Stimulated activated CD4-positive, alpha-beta T cell treated with anti-CD3 and anti-CD28 coated beads, Interleukin-15, amount 100 ng/mL, for 48 hours (primary cell): Measurements from ENCODE around the gene SPR.

Experiments used
- DNase-seq, 2 donors: peaks; one replicate each; pipeline ENCODE4 v3.0.0-alpha.2; 2020; ENCODE audit warnings: low read depth in 2 of 2

SPR gene

DNA sequence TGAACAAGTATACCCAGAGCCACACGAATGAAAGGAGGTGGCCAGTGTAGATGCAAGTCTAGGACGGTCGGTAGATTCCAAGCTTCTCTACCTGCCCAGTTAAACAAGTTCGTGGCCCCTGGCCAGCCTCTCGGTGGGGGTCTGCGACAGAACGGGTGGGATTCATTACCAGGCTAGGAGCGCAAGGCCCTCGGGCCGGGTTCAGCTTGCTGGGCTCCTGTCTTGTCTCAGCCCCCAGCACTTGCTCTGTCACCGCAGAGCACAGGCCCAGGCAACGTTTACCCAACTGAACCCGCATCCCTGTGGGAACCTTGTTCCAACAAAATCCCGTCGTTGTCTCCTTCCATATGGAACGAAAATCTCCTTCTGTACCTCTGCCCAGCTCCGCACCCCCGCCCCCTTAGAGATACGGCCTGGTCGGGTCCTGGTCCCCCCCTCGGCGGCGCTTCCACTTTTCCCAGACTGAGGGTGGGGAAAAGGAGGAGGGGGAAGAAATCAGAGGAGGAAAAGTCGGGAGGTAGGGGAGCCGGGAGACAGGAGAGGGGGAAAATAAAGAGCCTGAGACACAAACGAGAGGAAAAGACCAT lies 28.2 kb downstream of the SPR start:
- DNase-seq: no peak

DNA sequence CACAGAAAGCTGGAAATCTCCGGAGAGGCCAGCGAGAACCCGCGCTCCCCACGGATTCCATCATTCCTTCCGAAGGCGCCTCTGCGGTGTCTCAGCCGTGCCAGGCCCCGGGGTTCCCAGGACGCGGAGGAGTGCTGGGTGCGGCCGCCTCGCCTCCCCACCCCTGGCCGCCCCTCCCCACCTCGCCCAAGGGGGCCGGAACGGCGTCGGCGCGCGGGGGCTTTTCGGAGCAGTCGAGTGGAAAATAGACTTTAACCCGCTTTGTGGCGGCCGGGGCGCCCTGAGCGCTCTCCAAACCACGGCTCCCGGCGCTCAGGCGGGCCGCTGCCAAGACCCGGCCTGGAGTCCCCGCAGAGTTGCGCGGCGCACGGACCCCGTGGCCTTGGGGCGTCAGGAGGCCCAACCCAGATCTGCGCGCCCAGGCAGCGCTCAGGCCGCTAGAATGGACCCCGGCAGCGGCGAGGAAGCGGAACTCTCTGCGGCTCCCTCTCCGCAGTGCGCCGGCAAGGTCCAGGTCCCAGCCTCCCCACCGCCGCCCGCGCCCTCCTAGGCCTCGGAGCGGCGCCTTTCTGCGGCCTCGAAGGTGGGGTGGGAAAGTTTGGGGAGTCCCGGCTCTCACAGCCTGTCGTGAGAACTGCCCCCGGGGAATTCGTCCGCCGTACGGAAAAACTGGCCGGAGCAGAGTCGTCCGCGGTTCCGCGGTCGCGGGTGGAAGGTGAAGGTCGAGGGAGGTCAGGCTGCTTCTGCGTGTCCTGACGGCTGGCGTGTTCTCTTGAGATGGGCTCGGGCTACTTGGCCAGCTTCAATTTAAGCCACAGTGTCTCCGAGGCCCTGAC lies 28.9 kb downstream of the SPR start:
- DNase-seq: peak in 1 of 2 donors; percentile 40

DNA sequence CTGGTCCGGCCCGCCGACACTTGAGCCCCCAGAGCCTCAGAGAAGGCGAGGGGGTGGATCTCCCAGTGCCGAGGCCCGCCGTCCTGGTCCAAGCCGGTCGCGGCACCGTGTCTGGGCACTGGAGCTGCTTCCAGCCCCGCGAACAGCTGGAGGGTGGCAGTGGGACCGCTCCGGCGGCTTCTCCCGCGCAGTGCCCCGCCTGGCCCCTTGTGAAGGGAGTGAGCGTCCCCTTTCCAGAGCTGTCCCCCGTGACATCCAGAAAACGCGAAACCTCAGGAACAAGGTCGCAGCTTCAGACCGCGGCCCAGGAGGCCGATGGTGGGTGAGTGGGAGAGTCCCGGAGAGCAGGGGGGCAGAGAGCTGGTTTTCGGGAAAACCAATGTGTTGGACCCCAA lies 29.5 kb downstream of the SPR start:
- DNase-seq: no peak

DNA sequence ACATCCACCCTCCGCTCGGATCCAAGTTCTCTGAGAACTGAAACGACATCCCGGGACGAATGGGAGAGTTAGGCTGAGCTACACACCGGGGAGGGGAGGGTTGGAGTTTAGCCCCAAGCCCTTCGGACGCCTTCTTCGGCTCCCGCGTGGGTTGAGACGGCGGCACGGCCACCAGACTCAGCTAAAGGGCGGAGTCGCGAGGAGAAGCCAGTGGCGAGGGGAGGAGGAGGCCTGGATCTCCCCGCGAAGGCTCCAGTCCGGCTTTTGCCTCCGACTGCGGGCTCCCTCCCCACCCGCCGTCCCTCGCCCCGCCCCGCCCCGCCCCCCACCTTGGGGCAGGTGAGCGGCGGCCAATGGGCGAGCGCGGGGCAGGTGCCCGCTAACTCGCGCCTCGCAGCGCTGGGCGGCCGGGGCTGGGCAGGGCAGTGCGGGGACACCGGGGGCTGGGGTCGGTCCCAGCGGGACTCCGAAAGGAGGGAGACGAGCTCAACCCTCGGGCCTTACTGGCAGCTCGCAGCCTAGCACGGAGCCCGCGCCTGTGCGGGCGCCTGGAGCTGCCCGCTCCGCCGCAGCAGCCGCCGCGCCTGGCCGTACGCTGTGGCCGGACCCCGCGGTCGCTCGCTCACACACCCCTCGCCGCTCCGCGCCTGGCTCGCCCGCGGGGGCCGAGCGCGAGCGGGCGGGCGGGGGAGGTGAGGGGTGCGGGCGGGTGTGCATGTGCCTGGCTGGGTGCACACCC lies 30.1 kb downstream of the SPR start, which contains the start of gene EMX1:
Gene EMX1, plus strand, starts transcription at position 382 of the 739 bp plus-strand sequence. Its CDS starts 334 bp downstream, at position 716.
- DNase-seq: peak in 1 of 2 donors; percentile 37

DNA sequence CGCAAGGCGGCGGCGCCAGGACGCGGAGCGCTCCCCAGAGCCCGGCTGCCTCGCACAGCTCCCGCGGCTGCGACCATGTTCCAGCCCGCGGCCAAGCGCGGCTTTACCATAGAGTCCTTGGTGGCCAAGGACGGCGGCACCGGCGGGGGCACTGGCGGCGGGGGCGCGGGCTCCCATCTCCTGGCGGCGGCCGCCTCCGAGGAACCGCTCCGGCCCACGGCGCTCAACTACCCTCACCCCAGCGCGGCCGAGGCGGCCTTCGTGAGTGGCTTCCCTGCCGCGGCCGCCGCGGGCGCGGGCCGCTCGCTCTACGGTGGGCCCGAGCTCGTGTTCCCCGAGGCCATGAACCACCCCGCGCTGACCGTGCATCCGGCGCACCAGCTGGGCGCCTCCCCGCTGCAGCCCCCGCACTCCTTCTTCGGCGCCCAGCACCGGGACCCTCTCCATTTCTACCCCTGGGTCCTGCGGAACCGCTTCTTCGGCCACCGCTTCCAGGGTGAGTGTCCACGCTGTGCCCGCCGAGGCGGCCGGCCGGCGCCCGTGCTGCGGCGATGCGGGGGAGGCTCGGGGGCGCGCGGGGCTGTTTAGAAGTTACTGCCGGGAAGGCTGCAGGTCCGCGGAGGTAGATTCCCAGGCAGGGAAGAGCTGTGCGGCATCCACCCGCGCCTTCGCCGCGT lies 30.8 kb downstream of the SPR start:
- DNase-seq: no peak

DNA sequence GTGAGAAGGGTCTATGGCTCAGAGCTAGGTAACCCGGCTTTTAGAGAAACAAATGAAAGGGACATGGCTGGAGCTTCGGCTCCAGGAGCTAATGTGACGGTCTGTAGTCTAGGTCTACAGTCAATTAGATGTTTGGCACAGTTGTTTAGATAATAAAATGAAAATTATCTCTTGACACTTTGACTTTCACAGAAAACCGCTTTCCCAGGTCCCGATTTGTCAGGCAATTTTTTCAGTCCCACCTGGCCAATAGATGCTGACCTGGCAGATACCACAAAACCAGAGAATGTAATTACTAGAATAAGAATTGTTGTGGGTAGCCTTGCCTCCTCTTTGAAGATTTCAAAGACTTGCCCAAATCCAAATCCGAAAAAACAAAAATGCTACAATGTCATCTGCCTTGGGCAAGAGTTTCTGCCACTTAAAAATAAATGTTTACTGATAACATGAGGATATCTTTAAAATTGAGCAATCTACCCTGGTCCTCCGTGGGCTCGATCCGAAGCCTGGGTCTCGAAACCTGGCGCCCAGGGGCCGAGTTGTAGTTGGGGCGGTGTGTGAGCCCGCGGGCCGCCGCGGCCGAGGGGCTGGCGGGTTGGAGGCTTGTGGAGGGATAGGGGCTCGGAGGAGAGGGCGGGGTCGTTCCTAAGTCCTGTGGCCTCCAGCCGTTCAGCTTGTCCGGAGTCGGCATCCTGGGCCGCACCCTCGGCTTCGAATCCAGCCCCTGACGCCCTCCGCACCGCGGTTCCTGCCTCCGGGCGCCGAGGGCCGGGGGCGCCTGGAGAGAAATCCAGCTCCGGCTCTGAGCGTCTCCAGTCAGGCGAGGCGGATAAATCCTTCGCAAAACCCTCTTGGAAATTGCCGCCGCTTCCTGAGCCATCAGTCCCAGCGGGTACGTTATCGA lies 32.5 kb downstream of the SPR start:
- DNase-seq: no peak

DNA sequence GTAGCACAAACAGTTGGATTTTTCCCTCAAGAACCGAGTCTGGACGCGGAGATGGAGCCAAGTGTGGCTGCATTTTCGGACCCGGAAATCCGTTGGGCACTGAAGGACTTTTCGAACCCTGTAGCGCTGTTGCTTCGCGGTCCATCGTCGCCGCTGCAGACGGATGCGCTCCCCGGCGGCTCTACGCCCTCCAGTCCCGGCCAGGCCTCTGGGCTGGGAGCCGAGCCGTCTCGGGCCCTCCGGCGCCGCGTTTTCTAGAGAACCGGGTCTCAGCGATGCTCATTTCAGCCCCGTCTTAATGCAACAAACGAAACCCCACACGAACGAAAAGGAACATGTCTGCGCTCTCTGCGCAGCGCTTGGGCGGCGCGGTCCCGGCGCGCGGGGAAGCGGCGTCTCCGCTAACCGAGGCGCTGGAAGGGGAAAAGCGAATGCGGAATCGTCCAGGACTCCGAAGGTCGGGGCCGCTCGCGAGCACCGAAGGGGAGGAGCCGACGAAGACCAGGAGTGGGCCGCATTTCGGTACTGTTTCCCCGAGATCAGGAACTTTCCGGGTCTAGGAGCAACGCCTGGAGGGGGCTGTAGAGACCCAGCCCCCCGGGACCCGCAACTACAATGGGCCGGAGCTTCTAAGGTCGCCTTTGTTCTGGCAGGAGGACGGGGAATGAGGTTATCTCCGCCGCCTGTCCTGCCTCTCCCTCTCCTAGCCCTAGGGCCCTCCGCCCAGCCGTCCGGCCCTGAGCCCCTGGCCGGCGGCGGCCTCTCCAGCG lies 33.3 kb downstream of the SPR start:
- DNase-seq: no peak

DNA sequence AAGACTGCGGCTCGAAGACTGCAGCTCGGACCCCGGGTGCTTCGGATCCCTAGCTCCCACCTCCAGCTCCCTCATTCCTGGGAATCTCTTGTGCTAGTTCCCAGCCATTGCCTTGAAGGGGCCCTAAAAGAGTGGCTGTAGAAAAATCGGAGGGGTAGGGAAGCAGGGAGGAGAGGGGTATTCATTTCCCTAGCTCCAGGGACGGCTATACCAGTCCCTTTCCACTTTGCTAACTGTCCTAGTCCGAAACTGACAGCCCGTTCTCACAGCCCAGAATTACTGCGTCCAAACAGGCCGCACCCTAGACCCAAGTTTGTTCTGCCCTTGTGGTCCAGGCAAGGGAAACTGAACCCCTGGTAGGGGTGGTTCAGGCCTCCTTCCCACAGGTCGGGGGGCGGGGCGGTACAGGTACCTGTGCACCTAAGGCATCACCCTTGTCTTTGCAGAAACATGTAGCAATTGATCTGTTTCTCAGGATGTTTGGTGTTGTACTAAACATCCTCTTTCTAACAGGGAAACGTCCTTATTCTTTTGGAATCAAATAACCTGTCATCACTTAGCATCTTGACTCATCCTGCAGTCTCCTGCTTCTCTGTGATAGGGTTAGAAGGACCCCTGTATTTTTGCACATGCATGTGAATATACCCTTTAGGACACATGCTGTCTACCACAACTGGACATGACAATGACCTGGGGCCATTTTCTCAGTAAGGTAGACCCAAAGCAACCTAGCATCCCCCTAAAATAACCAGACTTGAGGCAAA lies 34.1 kb downstream of the SPR start:
- DNase-seq: no peak

DNA sequence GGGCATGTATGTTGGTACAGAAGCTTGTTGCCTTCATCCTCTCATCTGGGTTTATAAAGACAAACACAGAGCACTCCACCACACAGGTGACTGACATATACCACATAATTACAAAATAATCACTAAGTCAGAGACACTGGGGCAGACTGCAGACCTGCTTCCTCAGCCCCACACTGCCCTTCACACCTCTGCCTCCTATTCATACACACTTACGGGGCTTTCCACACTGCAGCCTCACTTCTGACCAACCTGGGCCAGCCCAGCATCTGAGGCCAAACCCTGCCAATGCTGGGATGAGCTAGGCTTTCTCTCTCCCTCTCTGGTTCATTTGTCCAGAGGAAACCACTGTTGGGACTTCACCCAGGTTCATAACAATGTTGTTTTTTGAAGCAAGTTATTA lies 34.6 kb downstream of the SPR start:
- DNase-seq: no peak

DNA sequence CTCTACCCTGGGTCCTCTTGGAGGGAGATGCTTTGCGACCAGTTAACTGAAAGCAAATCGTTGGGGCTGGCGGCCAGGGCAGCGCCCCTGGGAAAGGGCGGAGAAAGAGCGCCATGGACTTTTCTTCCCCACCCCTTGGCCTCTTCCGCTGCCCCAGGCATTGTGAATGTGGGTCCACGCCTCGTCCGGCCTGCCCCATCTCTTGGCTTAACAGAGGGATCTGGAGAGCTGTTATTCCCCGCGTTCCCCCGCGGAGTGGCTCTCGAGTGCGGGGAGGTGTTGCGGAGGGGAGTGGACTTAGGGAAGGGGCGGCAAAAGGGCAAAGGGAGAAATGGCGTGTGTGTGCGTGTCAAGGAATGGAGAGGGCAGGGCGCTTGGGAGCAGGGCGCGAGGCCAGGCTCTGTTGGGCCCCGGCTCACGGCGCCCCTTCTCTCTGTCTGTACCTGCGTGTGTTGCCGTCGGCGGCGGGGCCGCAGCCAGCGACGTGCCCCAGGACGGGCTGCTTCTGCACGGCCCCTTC lies 36.7 kb downstream of the SPR start:
- no peak for DNase-seq

DNA sequence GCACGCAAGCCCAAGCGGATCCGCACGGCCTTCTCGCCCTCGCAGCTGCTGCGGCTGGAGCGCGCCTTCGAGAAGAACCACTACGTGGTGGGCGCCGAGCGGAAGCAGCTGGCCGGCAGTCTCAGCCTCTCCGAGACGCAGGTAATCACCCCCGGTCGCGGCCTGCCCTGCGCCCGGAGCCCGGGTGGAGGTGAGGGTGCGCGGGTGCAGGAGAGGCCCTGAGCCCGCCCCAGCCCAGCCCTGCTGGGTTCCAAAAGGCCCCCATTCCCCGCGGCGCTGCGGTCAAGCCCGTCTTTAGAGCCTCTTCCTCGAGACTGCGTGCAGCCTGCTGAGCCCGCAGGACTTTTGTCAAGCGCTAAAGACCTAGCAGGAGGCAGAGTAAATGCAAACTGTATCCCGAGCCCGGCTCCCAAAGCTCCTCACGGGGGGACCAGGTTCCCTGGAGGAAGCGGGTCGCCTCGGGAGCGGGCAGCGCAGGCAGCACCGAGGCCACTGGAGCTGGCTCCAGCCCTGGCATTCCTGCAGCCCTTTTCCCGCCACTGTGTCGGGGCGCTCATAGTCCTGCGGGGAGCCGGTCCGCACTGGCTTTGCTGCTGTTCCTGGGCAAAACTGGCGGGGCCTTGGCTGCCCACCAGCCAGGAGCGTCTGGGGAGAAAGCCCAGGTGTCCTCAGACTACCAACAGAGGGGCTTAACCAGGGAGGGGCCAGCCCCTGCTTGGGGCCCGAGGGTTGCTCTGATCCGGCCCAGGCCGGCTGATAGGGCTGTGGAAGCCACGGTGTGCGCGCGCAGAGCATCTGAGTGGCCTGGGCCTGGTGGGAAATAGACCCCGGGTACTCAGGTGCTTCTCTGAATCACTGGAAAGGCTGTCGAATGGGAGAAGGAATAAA lies 37.4 kb downstream of the SPR start:
- DNase-seq: no peak

DNA sequence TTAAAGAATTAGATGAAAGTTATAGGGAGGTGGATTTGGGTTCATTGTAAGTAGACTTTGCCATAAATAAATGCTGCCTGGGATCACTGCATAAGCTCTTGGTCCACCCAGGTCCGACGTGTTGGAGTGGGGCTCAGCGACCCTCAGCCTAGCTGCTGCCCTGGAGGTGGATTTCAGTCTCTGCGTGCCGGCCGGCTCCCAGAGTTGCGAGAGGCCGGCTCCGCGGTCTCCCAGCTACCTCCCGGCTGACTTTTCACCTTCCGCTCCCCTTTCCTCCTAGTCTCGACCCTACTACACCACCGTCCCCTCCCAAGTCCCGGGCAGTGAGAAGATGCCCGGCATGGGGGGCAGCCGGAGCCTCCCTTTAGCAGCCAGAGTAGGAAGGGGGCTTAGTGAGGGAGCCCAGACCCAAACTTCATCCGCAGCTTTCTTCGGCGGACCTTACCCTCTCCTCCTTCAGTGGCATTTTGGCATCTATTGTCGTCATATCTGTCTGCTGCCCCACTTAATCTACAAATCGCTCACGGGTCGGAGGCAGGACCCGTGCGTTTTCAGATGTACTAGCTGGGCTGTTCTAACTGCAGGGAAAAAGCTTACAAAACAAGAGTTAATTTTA lies 38.2 kb downstream of the SPR start:
- DNase-seq: no peak

DNA sequence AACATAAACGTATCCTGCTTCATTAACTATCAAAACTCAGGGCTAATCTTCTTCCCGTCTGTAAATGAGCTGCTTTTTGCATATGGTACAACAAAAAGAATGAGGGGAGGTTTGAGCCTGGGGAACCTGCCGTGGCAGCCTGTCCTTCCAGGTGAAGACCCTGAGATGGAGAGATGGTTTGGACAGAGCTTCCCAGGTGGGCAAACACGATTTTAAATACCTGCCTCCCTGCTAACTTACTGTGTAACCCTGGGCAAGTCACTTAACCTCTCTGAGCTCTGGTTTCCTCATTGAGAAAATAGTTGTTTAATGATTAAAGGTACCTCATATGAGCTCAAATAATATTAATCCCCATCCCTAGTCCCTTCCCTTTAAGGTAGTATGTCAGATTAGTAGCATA lies 39.2 kb downstream of the SPR start:
- DNase-seq: no peak

DNA sequence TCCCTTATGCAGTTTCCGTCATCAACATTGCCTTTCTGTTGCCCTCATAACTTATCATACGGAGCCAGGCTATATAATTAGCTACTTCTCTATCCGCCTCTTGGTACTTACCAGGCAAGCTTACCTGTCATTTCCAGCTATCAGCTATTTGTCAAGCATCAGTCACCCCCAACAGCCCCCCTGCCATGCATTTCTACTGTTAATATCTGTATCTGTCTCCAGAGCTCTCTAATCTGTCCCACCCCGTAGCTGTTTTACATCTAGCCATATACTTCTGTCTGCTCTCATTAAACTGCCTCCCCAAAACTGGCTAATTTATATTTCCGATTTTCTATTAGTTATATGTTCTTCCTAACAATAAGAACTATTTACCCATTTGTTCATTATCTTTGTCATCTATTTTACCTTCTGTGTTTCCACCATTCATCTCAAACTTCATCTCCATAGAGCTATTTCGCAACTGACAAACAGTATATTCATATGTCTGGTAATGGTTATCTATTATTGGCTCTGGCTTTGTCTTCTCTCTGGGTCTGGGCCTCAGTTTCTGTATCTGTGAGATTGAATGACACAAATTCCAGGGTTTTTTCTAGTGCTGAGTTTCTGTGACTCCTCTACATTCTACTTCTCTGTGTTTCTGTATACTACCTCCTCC lies 39.7 kb downstream of the SPR start:
- no peak for DNase-seq

DNA sequence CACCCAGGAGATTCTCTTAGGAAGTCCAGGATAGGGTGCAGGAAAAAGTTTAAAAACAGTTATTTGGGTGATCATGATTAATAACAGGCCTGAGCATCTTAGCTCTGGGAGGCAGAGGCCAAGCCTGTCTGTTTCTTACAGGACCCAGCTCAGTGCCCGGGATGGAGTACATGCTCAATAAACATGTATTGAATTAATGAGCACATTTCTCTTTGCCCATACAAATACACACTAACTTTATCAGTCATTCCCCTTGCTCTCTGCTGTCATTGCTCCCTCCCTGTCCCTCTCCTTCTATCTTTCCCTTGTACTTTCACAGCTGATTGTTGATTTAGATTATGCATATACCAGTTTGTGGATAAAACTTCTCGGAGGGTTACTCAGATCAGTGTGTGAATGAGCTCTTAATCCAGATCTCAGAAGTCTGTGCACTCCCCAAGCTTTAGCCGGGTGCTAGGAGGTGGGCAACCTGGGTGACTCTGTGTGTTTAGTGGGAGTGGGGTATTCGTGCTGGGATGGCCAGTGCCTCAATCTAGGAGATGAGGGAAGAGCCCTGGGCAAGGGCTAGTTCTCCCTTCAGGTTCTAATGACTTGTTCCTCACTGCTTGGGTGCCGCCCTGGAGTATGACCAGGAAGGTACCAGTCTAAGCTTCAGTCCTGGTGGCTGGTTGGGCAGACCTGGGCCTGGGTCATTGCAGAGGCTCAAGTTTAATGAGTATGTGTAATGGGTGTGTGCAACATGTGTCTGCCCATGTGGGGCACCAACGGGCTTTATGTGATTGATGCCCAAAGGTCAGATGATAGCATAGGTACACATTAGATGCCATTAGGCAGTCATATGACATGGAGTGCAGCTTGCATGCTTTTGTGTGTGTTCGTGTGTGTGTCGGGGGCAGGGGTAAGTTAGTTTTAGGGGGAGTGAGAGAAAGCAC lies 40.7 kb downstream of the SPR start:
- no peak for DNase-seq

DNA sequence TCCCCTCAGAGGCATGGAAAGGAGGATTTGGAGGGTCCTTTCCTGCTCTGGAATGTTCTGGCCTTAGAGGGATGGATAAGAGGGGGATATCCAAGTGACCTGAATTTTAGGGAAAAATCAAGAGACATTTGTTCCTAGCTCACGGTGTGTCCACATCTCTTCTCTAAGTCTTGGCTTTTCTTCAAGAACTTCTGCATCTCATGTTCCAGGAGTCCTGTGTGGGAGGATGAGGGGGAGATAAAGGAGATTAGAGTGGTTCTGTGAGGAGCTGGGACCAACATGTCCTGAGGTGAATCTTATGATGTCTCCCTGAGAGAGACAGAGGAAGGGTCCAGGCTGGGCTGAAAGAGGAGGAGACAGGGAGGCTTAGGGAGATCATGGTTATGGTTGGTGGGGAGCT lies 41.8 kb downstream of the SPR start:
- no peak for DNase-seq
